ENCODE results near the gene IFT20. TPM values are rescaled to one million over a fixed set of nuclear protein-coding genes. Genes with fewer than 3 reads are reported as not detected.

The IFT20 gene
- total and polyA plus RNA-seq, 10 of the 15 experiments (the other 5 are each of a cell fraction or from before 2014, with no cell fraction given), result 9.4 to 38.2 (median 19.1) TPM

DNA sequence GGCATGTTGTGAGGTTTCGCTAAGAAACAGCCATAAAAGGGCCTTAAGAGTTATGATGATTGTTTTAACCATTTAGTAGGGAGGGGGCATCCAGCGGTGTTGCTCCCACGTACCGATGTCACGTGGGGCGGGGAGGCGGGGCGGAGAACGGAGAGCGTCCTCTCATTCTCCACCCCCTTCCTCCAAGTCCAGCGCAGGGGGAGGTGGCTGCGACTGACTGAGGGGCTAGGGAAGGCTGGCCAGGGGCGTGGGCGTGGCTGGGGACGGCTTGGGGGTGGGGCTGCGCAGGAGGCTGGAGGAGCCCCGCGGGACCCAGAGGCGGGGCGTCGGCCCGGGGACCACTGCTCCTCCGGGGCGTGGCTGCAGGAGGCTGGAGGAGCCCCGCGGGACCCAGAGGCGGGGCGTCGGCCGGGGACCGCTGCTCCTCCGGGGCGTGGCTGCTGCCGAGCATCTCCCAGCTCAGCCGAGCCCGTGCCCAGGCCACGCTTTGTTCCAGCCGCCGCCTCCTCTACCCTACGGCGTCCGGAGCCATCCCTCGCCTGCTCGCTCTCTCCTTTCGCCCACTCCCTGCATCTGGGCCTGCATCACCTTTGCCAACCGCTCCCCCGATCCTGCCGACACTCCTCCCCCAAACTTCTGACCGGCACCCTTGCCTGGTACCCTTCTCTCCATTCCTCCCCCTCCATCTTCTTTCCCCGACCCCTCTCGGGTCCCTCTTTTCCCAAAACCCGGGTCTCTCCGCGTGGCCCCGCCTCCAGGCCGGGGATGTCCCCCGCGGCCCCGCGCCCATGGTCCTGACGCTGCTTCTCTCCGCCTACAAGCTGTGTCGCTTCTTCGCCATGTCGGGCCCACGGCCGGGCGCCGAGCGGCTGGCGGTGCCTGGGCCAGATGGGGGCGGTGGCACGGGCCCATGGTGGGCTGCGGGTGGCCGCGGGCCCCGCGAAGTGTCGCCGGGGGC, 36.3 kb upstream of the IFT20 start, which contains the start of gene SARM1 (continued):
- TF ChIP-seq, protein P1, sequence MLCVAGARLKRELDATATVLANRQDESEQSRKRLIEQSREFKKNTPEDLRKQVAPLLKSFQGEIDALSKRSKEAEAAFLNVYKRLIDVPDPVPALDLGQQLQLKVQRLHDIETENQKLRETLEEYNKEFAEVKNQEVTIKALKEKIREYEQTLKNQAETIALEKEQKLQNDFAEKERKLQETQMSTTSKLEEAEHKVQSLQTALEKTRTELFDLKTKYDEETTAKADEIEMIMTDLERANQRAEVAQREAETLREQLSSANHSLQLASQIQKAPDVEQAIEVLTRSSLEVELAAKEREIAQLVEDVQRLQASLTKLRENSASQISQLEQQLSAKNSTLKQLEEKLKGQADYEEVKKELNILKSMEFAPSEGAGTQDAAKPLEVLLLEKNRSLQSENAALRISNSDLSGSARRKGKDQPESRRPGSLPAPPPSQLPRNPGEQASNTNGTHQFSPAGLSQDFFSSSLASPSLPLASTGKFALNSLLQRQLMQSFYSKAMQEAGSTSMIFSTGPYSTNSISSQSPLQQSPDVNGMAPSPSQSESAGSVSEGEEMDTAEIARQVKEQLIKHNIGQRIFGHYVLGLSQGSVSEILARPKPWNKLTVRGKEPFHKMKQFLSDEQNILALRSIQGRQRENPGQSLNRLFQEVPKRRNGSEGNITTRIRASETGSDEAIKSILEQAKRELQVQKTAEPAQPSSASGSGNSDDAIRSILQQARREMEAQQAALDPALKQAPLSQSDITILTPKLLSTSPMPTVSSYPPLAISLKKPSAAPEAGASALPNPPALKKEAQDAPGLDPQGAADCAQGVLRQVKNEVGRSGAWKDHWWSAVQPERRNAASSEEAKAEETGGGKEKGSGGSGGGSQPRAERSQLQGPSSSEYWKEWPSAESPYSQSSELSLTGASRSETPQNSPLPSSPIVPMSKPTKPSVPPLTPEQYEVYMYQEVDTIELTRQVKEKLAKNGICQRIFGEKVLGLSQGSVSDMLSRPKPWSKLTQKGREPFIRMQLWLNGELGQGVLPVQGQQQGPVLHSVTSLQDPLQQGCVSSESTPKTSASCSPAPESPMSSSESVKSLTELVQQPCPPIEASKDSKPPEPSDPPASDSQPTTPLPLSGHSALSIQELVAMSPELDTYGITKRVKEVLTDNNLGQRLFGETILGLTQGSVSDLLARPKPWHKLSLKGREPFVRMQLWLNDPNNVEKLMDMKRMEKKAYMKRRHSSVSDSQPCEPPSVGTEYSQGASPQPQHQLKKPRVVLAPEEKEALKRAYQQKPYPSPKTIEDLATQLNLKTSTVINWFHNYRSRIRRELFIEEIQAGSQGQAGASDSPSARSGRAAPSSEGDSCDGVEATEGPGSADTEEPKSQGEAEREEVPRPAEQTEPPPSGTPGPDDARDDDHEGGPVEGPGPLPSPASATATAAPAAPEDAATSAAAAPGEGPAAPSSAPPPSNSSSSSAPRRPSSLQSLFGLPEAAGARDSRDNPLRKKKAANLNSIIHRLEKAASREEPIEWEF (IDR thresholded peaks at IDR 0.05; ENCODE audit: insufficient replicate concordance, low read depth, low read length), result no peak
- TF ChIP-seq KAT2A (conservative IDR thresholded peaks at IDR 0.05; ENCODE audit: control insufficient read depth, low read depth, low read length) (no peak), MEF2B (IDR thresholded peaks at IDR 0.05; ENCODE audit: partially characterized antibody, poor library complexity, severe bottlenecking) (peak; percentile 64), SUPT20H (IDR thresholded peaks at IDR 0.05; ENCODE audit: borderline replicate concordance, control insufficient read depth, low read depth, low read length) (no peak), NFYB (IDR thresholded peaks at IDR 0.05; ENCODE audit: insufficient read depth, low read depth, low read length) (no peak), TCF7 (IDR thresholded peaks at IDR 0.05; ENCODE audit: borderline replicate concordance) (no peak), NFXL1 (IDR thresholded peaks at IDR 0.05; ENCODE audit: borderline replicate concordance) (no peak), FOXK2 (IDR thresholded peaks at IDR 0.05) (no peak), CREM (IDR thresholded peaks at IDR 0.05; ENCODE audit: low read depth) (no peak), ZNF622 (IDR thresholded peaks at IDR 0.05) (no peak), STAT3 (IDR thresholded peaks at IDR 0.05; ENCODE audit: low read depth, low read length) (no peak), KDM1A (IDR thresholded peaks at IDR 0.05; ENCODE audit: borderline replicate concordance) (no peak), CREB1 (IDR thresholded peaks at IDR 0.05; ENCODE audit: low read depth) (peak; percentile 33; the same call in 1 of the 2 replicates), RELA (IDR thresholded peaks at IDR 0.05; ENCODE audit: borderline replicate concordance, partially characterized antibody) (peak; percentile 13), CBX3 (IDR thresholded peaks at IDR 0.05; ENCODE audit: borderline replicate concordance, low read depth) (no peak), SIN3A (IDR thresholded peaks at IDR 0.05; ENCODE audit: low read depth, low read length) (no peak), ZNF24 (IDR thresholded peaks at IDR 0.05) (no peak), SP1 (IDR thresholded peaks at IDR 0.05; ENCODE audit: low read depth, low read length) (peak; percentile 21), ESRRA (IDR thresholded peaks at IDR 0.05; ENCODE audit: low read length) (no peak)
- TF ChIP-seq, protein P2, sequence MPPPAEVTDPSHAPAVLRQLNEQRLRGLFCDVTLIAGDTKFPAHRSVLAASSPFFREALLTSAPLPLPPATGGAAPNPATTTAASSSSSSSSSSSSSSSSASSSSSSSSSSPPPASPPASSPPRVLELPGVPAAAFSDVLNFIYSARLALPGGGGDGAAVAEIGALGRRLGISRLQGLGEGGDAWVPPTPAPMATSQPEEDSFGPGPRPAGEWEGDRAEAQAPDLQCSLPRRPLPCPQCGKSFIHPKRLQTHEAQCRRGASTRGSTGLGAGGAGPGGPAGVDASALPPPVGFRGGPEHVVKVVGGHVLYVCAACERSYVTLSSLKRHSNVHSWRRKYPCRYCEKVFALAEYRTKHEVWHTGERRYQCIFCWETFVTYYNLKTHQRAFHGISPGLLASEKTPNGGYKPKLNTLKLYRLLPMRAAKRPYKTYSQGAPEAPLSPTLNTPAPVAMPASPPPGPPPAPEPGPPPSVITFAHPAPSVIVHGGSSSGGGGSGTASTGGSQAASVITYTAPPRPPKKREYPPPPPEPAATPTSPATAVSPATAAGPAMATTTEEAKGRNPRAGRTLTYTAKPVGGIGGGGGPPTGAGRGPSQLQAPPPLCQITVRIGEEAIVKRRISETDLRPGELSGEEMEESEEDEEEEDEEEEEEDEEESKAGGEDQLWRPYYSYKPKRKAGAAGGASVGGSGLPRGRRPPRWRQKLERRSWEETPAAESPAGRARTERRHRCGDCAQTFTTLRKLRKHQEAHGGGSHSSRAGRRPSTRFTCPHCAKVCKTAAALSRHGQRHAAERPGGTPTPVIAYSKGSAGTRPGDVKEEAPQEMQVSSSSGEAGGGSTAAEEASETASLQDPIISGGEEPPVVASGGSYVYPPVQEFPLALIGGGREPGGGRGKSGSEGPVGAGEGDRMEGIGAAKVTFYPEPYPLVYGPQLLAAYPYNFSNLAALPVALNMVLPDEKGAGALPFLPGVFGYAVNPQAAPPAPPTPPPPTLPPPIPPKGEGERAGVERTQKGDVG (CRISPR knock-in tag; IDR thresholded peaks at IDR 0.05), result no peak
- TF ChIP-seq, protein P3, sequence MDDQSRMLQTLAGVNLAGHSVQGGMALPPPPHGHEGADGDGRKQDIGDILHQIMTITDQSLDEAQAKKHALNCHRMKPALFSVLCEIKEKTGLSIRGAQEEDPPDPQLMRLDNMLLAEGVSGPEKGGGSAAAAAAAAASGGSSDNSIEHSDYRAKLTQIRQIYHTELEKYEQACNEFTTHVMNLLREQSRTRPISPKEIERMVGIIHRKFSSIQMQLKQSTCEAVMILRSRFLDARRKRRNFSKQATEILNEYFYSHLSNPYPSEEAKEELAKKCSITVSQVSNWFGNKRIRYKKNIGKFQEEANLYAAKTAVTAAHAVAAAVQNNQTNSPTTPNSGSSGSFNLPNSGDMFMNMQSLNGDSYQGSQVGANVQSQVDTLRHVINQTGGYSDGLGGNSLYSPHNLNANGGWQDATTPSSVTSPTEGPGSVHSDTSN (IDR thresholded peaks at IDR 0.05; ENCODE audit: insufficient replicate concordance, low read depth, low read length), result no peak
